ENCODE results near the gene BICRAL.

- TF ChIP-seq POLR2A (IDR thresholded peaks at IDR 0.05) (no peak), CTCF (IDR thresholded peaks at IDR 0.05 in 8 of 11, conservative IDR thresholded peaks at IDR 0.05 in 3 of 11) (no peak), POLR2AphosphoS5 (IDR thresholded peaks at IDR 0.05) (no peak)
Measured at GRCh38 chr6:42769051-42769450, 12.8 kb upstream of the BICRAL start.

All from spleen (tissue), 7 donors.